WTC11 (cell line): ENCODE results near the gene TRIP11. TPM values are rescaled to one million over a fixed set of nuclear protein-coding genes. Genes with fewer than 3 reads are reported as not detected.

Experiments used
- ATAC-seq: fragments of 200-7000 bp; cut with Tn5 transposase; 2 replicates; pipeline ENCODE4 v1.10.0; 2021; ENCODE audit warnings: mild to moderate bottlenecking, moderate library complexity
- CTCF ChIA-PET: fragments of 300-600 bp; sonication (Branson Sonifier 250); formaldehyde crosslinking; loops from one replicate; lab custom pipeline; 2021; ENCODE audit warnings: antibody characterized with exemption; lab: Charles Lee
- POLR2A ChIA-PET: fragments of 350-600 bp; sonication (Branson Sonifier 250); formaldehyde crosslinking; loops from one replicate; lab custom pipeline; 2021; ENCODE audit warnings: antibody characterized with exemption; lab: Charles Lee
- DNase-seq: peaks from one replicate; pipeline ENCODE4 v3.0.0; 2021; ENCODE audit warnings: low spot score
- H3K27ac Mint-ChIP-seq: 2 replicates; pipeline ENCODE4 v1.8.0; 2021; ENCODE audit warnings: mixed read lengths
- H3K27me3 Mint-ChIP-seq: 2 replicates; pipeline ENCODE4 v1.8.0; 2021; ENCODE audit warnings: low read depth, mild to moderate bottlenecking, moderate library complexity, mixed read lengths
- H3K36me3 Mint-ChIP-seq: 2 replicates; pipeline ENCODE4 v1.8.0; 2021; ENCODE audit warnings: mixed read lengths
- H3K4me1 Mint-ChIP-seq: 2 replicates; pipeline ENCODE4 v1.8.0; 2022; ENCODE audit warnings: mixed read lengths
- H3K4me3 Mint-ChIP-seq: 2 replicates; pipeline ENCODE4 v1.8.0; 2021; ENCODE audit warnings: mild to moderate bottlenecking, moderate library complexity, mixed read lengths
- H3K9me3 Mint-ChIP-seq: 2 replicates; pipeline ENCODE4 v1.8.0; 2021; ENCODE audit warnings: mixed read lengths
- ESRRA ChIP-seq: sonication (generic); formaldehyde crosslinking; IDR thresholded peaks from 2 replicates; pipeline ENCODE4 v1.8.1; 2022; ENCODE audit warnings: mild to moderate bottlenecking, missing genetic modification reagents, borderline replicate concordance
- GRHL2 ChIP-seq: fragments of 250-450 bp; sonication (Bioruptor Pico); IDR thresholded peaks from 2 replicates; pipeline ENCODE4 v1.8.0; 2022; ENCODE audit warnings: mild to moderate bottlenecking, moderate library complexity; ENCODE audit not compliant: insufficient replicate concordance, severe bottlenecking
- JUN ChIP-seq: sonication (generic); formaldehyde crosslinking; IDR thresholded peaks from 2 replicates; pipeline ENCODE4 v1.8.0; 2023; ENCODE audit warnings: mild to moderate bottlenecking, missing genetic modification reagents
- NFYB ChIP-seq: sonication (generic); formaldehyde crosslinking; conservative IDR thresholded peaks from 2 replicates; pipeline ENCODE4 v1.8.0; 2022; ENCODE audit warnings: low read depth, missing genetic modification reagents
- OVOL2 ChIP-seq: fragments of 250-450 bp; sonication (Bioruptor Pico); IDR thresholded peaks from 2 replicates; pipeline ENCODE4 v1.9.0; 2021; ENCODE audit warnings: mild to moderate bottlenecking, borderline replicate concordance
- TEAD1 ChIP-seq: sonication (generic); formaldehyde crosslinking; IDR thresholded peaks from 2 replicates; pipeline ENCODE4 v1.8.0; 2022; ENCODE audit warnings: mild to moderate bottlenecking, missing genetic modification reagents
- TEAD4 ChIP-seq: sonication (generic); formaldehyde crosslinking; IDR thresholded peaks from 2 replicates; pipeline ENCODE4 v1.8.0; 2022; ENCODE audit warnings: mild to moderate bottlenecking, missing genetic modification reagents
- total RNA-seq: library from RNA; stranded (reverse); gene quantifications from 3 replicates; pipeline ENCODE4 v1.2.3, GENCODE V29; 2021
- TF ChIP-seq, protein P1 (sequence below): sonication (generic); formaldehyde crosslinking; IDR thresholded peaks from 2 replicates; pipeline ENCODE4 v1.8.0; 2022; ENCODE audit warnings: mild to moderate bottlenecking, missing genetic modification reagents
- TF ChIP-seq, protein P2 (sequence below): sonication (generic); formaldehyde crosslinking; IDR thresholded peaks from 2 replicates; pipeline ENCODE4 v1.8.1; 2023; ENCODE audit warnings: mild to moderate bottlenecking, missing genetic modification reagents, moderate library complexity
- TF ChIP-seq, protein P3 (sequence below): sonication (generic); formaldehyde crosslinking; IDR thresholded peaks from 2 replicates; pipeline ENCODE4 v1.8.0; 2023; ENCODE audit warnings: mild to moderate bottlenecking, missing genetic modification reagents
- TF ChIP-seq, protein P4 (sequence below): fragments of 200-600 bp; IDR thresholded peaks from 2 replicates; pipeline ENCODE4 v1.8.0; 2022; ENCODE audit warnings: antibody characterized with exemption
- TF ChIP-seq, protein P5 (sequence below): sonication (generic); formaldehyde crosslinking; conservative IDR thresholded peaks from 2 replicates; pipeline ENCODE4 v1.8.1; 2023; ENCODE audit warnings: mild to moderate bottlenecking, low read depth, missing genetic modification reagents, moderate library complexity
- TF ChIP-seq, protein P6 (sequence below): sonication (generic); formaldehyde crosslinking; IDR thresholded peaks from 2 replicates; pipeline ENCODE4 v1.8.0; 2022; ENCODE audit warnings: mild to moderate bottlenecking, missing genetic modification reagents

Gene TRIP11
- total RNA-seq, 1 experiment from 2014 or later = 34.4 TPM

DNA sequence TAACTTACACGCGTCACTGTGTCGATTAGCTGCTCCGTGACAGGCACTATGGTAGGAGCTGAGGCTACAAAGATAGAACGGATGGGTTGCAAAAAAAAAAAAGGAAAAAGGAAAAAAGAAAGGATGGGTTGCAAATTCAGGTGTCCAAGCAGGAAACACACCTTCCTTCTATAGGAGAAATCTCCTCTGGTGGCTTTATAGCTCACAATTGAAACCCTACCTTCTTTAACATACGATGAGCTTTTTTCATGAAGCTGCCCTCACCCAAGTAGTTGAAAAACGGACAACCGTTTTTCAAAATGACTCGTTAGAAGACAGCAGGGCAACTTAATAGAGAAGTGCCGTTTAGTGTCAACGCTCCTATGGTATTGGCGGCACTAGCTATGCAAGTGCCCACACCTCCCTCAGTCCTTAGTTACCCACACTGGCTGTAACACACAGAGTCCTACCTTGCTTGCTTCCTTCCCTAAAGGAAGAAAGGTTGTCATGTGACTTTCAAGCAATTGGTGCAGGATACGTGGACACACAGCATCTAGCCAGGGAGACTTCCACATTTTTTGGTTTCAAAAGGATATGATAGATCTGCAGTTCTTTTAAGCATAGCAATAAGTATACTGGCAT lies 682 bp upstream of the TRIP11 start:
- H3K4me3 Mint-ChIP-seq = peak overlapping the region; percentile 95
- TF ChIP-seq, protein P1, sequence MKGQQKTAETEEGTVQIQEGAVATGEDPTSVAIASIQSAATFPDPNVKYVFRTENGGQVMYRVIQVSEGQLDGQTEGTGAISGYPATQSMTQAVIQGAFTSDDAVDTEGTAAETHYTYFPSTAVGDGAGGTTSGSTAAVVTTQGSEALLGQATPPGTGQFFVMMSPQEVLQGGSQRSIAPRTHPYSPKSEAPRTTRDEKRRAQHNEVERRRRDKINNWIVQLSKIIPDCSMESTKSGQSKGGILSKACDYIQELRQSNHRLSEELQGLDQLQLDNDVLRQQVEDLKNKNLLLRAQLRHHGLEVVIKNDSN = 0 out of 2 replicates have a peak, but pooled peaks have one; percentile 26
- no peak for TF ChIP-seq TEAD4 (CRISPR knock-in tag)
- TF ChIP-seq, protein P2, sequence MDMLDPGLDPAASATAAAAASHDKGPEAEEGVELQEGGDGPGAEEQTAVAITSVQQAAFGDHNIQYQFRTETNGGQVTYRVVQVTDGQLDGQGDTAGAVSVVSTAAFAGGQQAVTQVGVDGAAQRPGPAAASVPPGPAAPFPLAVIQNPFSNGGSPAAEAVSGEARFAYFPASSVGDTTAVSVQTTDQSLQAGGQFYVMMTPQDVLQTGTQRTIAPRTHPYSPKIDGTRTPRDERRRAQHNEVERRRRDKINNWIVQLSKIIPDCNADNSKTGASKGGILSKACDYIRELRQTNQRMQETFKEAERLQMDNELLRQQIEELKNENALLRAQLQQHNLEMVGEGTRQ (CRISPR knock-in tag) = peak; percentile 47; the same call in 1 of the 2 replicates
- TF ChIP-seq TEAD1 (CRISPR knock-in tag) = no peak
- H3K27ac Mint-ChIP-seq = peak overlapping the region; percentile 100
- ATAC-seq (peak; percentile 4; the same call in 1 of the 2 replicates), DNase-seq (no peak)
- H3K9me3 Mint-ChIP-seq = no peaks in the 10 kb centered on the region
- peaks cover 15% of the 10 kb centered on the region for H3K4me1 Mint-ChIP-seq
- H3K36me3 Mint-ChIP-seq = no peaks in the 10 kb centered on the region; the same call in 1 of the 2 replicates
- H3K27me3 Mint-ChIP-seq = no peaks in the 10 kb centered on the region
- POLR2A ChIA-PET = interaction anchor here (0.7 to 2.1 kb wide), 5 partner anchors 66 to 1129 kb away, joined by 3 to 12 read pairs (median 4); partner anchors contain the start of genes ATXN3, CPSF2 and NDUFB1
- CTCF ChIA-PET = interaction anchor here (0.9 to 1.7 kb wide), 4 partner anchors 44 to 312 kb away, joined by 3 to 9 read pairs (median 5); partner anchors contain the start of gene ATXN3

DNA sequence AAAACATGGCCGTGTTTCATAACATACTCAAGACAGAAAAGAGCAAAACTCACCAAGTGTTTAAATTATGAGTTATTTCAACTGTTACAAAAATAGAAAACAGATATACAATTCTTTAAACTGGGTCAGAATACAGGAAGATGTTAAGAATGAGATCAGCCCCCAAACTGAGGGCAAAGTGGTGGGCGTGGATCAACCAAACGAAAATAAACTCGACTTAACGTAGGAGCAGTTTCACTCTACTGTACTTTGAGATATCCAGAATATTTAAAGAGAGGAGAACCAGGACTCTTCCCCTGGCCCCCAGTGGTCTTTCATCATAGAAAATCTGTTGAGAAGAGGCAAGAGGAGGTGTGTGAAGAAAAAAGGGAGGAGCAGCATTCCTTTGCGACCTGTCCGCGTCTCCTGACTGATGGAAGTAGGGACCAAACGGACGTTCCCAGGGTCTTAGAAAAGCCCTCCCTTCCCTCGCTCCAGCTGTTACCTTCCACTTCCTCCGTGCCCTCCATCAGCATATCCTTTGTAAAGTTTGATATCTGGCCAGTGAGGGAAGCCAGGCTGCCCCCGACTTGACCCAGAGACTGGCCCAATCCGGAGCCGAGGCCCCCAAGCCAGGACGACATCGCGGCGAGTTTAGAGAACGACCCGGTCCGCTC lies 668 bp downstream of the TRIP11 start:
- H3K9me3 Mint-ChIP-seq = 0 out of 2 replicates have a peak, but pooled peaks cover 5% of the 10 kb centered on the region
- DNase-seq = peak; percentile 77
- ChIA-PET CTCF (interaction anchor here (0.8 to 1.7 kb wide), 3 partner anchors 18 to 67 kb away, joined by 3 to 6 read pairs (median 4); partner anchors contain the start of gene ATXN3), POLR2A (interaction anchor here (0.6 to 2.1 kb wide), 4 partner anchors 42 to 82 kb away, joined by 3 to 12 read pairs (median 6); partner anchors contain the start of genes ATXN3, CPSF2 and NDUFB1)
- peak; percentile 91 for ATAC-seq
- TF ChIP-seq, protein P3, sequence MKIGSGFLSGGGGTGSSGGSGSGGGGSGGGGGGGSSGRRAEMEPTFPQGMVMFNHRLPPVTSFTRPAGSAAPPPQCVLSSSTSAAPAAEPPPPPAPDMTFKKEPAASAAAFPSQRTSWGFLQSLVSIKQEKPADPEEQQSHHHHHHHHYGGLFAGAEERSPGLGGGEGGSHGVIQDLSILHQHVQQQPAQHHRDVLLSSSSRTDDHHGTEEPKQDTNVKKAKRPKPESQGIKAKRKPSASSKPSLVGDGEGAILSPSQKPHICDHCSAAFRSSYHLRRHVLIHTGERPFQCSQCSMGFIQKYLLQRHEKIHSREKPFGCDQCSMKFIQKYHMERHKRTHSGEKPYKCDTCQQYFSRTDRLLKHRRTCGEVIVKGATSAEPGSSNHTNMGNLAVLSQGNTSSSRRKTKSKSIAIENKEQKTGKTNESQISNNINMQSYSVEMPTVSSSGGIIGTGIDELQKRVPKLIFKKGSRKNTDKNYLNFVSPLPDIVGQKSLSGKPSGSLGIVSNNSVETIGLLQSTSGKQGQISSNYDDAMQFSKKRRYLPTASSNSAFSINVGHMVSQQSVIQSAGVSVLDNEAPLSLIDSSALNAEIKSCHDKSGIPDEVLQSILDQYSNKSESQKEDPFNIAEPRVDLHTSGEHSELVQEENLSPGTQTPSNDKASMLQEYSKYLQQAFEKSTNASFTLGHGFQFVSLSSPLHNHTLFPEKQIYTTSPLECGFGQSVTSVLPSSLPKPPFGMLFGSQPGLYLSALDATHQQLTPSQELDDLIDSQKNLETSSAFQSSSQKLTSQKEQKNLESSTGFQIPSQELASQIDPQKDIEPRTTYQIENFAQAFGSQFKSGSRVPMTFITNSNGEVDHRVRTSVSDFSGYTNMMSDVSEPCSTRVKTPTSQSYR (CRISPR knock-in tag) = 0 out of 2 replicates have a peak, but pooled peaks have one; percentile 10
- TF ChIP-seq NFYB (CRISPR knock-in tag) (0 out of 2 replicates have a peak, but pooled peaks have one; percentile 48), ESRRA (CRISPR knock-in tag) (no peak)
- H3K4me3 Mint-ChIP-seq = peak overlapping the region; percentile 95
- peaks cover 6% of the 10 kb centered on the region for H3K36me3 Mint-ChIP-seq
- peaks cover 15% of the 10 kb centered on the region for H3K4me1 Mint-ChIP-seq
- peak overlapping the region; percentile 100 for H3K27ac Mint-ChIP-seq
- no peaks in the 10 kb centered on the region for H3K27me3 Mint-ChIP-seq

DNA sequence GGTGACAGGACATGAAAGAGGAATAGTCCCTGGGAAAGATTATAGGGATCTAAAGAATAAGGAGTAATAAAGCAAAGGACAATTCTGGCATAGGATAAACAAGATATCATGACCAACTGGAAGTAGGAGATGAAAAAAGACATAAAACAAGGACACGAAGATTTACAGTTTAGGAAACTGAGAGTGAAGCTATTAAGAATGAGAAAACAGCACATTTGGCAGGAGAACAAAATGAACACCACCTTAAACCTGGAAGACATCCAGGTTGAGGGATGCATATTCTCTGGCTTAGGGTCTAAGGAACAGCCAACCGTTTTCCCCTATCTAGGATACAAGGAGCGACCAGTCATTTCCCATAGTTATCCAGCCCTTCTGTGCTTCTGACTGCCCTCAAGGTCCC lies 1.9 kb downstream of the TRIP11 start:
- no peaks in the 10 kb centered on the region; the same call in 1 of the 2 replicates for H3K27me3 Mint-ChIP-seq
- ChIA-PET CTCF (interaction anchor here (1.0 kb wide), 1 partner anchor 69 kb away, joined by 4 read pairs; the partner anchor contains the start of gene ATXN3), POLR2A (no interaction called here)
- peak overlapping the region; percentile 10; the same call in 1 of the 2 replicates for H3K27ac Mint-ChIP-seq
- ATAC-seq = no peak
- H3K4me1 Mint-ChIP-seq = peaks cover 15% of the 10 kb centered on the region
- H3K9me3 Mint-ChIP-seq = peaks cover 14% of the 10 kb centered on the region
- peaks cover 18% of the 10 kb centered on the region for H3K36me3 Mint-ChIP-seq
- H3K4me3 Mint-ChIP-seq = peak overlapping the region; percentile 95
- no peak for DNase-seq
- TF ChIP-seq JUN (no peak), NFYB (CRISPR knock-in tag) (no peak), TEAD1 (CRISPR knock-in tag) (no peak), OVOL2 (CRISPR knock-in tag) (no peak), GRHL2 (CRISPR knock-in tag) (no peak)
- TF ChIP-seq, protein P4, sequence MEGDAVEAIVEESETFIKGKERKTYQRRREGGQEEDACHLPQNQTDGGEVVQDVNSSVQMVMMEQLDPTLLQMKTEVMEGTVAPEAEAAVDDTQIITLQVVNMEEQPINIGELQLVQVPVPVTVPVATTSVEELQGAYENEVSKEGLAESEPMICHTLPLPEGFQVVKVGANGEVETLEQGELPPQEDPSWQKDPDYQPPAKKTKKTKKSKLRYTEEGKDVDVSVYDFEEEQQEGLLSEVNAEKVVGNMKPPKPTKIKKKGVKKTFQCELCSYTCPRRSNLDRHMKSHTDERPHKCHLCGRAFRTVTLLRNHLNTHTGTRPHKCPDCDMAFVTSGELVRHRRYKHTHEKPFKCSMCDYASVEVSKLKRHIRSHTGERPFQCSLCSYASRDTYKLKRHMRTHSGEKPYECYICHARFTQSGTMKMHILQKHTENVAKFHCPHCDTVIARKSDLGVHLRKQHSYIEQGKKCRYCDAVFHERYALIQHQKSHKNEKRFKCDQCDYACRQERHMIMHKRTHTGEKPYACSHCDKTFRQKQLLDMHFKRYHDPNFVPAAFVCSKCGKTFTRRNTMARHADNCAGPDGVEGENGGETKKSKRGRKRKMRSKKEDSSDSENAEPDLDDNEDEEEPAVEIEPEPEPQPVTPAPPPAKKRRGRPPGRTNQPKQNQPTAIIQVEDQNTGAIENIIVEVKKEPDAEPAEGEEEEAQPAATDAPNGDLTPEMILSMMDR = no peak
- TF ChIP-seq, protein P5, sequence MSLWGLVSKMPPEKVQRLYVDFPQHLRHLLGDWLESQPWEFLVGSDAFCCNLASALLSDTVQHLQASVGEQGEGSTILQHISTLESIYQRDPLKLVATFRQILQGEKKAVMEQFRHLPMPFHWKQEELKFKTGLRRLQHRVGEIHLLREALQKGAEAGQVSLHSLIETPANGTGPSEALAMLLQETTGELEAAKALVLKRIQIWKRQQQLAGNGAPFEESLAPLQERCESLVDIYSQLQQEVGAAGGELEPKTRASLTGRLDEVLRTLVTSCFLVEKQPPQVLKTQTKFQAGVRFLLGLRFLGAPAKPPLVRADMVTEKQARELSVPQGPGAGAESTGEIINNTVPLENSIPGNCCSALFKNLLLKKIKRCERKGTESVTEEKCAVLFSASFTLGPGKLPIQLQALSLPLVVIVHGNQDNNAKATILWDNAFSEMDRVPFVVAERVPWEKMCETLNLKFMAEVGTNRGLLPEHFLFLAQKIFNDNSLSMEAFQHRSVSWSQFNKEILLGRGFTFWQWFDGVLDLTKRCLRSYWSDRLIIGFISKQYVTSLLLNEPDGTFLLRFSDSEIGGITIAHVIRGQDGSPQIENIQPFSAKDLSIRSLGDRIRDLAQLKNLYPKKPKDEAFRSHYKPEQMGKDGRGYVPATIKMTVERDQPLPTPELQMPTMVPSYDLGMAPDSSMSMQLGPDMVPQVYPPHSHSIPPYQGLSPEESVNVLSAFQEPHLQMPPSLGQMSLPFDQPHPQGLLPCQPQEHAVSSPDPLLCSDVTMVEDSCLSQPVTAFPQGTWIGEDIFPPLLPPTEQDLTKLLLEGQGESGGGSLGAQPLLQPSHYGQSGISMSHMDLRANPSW (CRISPR knock-in tag) = no peak
- TF ChIP-seq, protein P6, sequence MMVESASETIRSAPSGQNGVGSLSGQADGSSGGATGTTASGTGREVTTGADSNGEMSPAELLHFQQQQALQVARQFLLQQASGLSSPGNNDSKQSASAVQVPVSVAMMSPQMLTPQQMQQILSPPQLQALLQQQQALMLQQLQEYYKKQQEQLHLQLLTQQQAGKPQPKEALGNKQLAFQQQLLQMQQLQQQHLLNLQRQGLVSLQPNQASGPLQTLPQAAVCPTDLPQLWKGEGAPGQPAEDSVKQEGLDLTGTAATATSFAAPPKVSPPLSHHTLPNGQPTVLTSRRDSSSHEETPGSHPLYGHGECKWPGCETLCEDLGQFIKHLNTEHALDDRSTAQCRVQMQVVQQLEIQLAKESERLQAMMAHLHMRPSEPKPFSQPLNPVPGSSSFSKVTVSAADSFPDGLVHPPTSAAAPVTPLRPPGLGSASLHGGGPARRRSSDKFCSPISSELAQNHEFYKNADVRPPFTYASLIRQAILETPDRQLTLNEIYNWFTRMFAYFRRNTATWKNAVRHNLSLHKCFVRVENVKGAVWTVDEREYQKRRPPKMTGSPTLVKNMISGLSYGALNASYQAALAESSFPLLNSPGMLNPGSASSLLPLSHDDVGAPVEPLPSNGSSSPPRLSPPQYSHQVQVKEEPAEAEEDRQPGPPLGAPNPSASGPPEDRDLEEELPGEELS = no peak
